ENCODE measurements around the gene DTNB. TPM values are rescaled to one million over a fixed set of nuclear protein-coding genes. Genes with fewer than 3 reads are reported as not detected.

The DTNB gene
- total and polyA plus RNA-seq, 2 donors (not counting 3 experiments of a cell fraction or from before 2014, with no cell fraction given) = 11.5 to 17.0 TPM

DNA sequence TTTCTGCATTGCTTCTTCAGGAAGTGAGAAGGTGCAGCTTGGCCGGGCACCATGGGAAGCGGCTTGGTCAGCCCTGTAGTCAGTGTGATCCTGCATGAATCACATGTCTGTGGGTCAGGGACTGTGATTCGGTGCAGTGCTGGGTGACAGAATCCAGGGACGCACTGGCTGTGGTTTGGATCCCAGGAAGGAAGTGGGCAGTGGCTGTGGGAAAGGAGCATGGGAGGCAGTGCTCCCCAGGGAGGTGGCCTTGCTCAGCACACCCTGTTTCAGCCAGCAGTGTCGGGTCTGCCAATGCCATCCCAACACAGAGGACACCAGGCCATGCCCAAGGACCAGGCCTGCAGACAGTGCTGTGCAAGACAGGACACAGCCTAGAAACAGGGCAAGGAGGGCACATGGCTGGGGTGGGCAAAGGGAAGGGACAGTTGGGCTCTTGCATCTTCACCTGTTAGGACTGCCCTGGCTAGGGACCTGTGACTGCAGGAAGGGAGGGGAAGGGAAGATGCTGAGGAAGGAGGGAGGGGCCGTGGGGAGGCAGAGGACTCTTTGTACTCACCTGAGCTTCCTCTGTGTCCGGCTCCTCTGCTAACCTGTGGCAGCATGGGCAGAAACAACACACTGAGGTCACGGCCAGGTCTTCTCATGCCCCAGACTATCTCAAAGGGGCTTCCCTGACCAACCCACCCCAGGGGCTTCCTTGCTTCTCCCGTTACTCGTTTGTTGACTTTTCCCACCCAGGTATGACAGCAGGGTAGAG, 294.5 kb downstream of the DTNB start:
- H3K4me2 ChIP-seq (ENCODE audit: insufficient read depth, low read length) = no peak overlapping the region

More for the DNA sequence above, 294.5 kb downstream of the DTNB start:
- Histone ChIP-seq H3K4me1 (ENCODE audit: control insufficient read depth, extremely low read depth, insufficient read depth, low read length) (peaks cover 11% of the 10 kb centered on the region), H4K20me1 (replicated peaks; ENCODE audit: control insufficient read depth, extremely low read depth, insufficient read depth, low read length) (no peaks in the 10 kb centered on the region), H3K9me3 (replicated peaks; ENCODE audit: control insufficient read depth, insufficient read depth, low read length) (no peaks in the 10 kb centered on the region), H2AFZ (ENCODE audit: low read depth, low read length) (no peak overlapping the region), H3K27me3 (ENCODE audit: control insufficient read depth in 2 of 2, insufficient read depth in 2 of 2, low read length in 2 of 2) (no peaks in the 10 kb centered on the region), H3K27ac (ENCODE audit: insufficient read depth, low read depth, low read length) (no peak overlapping the region), H3K79me2 (ENCODE audit: control insufficient read depth, insufficient read depth, low read length) (no peaks in the 10 kb centered on the region), H3K9me1 (replicated peaks; ENCODE audit: control insufficient read depth, extremely low read depth, insufficient read depth, low read length) (no peaks in the 10 kb centered on the region), H3K9ac (replicated peaks; ENCODE audit: extremely low read depth, insufficient read depth, low read length) (no peak overlapping the region), H3K36me3 (ENCODE audit: control insufficient read depth in 2 of 2, extremely low read depth in 1 of 2, insufficient read depth in 2 of 2, low read length in 2 of 2) (no peaks in the 10 kb centered on the region), H3K4me3 (replicated peaks in 1 of 3; ENCODE audit: insufficient read depth in 1 of 3, low read depth in 1 of 3, low read length in 3 of 3) (no peak overlapping the region)
- TF ChIP-seq POLR2A (IDR thresholded peaks at IDR 0.05; ENCODE audit: low read depth, low read length) (no peak), JUN (IDR thresholded peaks at IDR 0.05; ENCODE audit: borderline replicate concordance, insufficient read depth, insufficient read length, low read depth) (no peak), GATA2 (IDR thresholded peaks at IDR 0.05; ENCODE audit: insufficient read depth, insufficient read length, low read depth, low read length) (no peak), EZH2 (IDR thresholded peaks at IDR 0.05; ENCODE audit: borderline replicate concordance, low read depth, low read length, severe bottlenecking) (no peak), POLR2AphosphoS5 (IDR thresholded peaks at IDR 0.05; ENCODE audit: insufficient read depth, low read depth, low read length) (no peak), FOS (IDR thresholded peaks at IDR 0.05; ENCODE audit: borderline replicate concordance, insufficient read depth, low read length) (no peak), MYC (IDR thresholded peaks at IDR 0.05; ENCODE audit: low read depth, low read length) (no peak)
- TF ChIP-seq, protein P1, sequence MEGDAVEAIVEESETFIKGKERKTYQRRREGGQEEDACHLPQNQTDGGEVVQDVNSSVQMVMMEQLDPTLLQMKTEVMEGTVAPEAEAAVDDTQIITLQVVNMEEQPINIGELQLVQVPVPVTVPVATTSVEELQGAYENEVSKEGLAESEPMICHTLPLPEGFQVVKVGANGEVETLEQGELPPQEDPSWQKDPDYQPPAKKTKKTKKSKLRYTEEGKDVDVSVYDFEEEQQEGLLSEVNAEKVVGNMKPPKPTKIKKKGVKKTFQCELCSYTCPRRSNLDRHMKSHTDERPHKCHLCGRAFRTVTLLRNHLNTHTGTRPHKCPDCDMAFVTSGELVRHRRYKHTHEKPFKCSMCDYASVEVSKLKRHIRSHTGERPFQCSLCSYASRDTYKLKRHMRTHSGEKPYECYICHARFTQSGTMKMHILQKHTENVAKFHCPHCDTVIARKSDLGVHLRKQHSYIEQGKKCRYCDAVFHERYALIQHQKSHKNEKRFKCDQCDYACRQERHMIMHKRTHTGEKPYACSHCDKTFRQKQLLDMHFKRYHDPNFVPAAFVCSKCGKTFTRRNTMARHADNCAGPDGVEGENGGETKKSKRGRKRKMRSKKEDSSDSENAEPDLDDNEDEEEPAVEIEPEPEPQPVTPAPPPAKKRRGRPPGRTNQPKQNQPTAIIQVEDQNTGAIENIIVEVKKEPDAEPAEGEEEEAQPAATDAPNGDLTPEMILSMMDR (IDR thresholded peaks at IDR 0.05; ENCODE audit: extremely low read depth in 1 of 2, insufficient read depth in 1 of 2, low read depth in 1 of 2, low read length in 2 of 2) = no peak
- TF ChIP-seq, protein P2, sequence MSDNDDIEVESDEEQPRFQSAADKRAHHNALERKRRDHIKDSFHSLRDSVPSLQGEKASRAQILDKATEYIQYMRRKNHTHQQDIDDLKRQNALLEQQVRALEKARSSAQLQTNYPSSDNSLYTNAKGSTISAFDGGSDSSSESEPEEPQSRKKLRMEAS (IDR thresholded peaks at IDR 0.05; ENCODE audit: insufficient read depth, insufficient read length) = no peak
- CTCF ChIA-PET = interaction anchor here (0.9 to 4.7 kb wide), 4 partner anchors 10 to 188 kb away, joined by 3 to 55 read pairs (median 5); no protein-coding TSS in a partner anchor
- dilution Hi-C loops (cut with MboI; ENCODE audit: extremely low pct_ligation_motif_present, low sequenced_read_pairs) = no loop called here
- intact Hi-C loops (cut with micrococcal nuclease) = loop anchor here (5.0 kb wide), 1 partner anchor 283 kb away; no protein-coding TSS in a partner anchor
- FAIRE-seq = no peak
- no TSS peak for BruUV-seq (replicated peaks)
- POLR2A ChIA-PET = no interaction called here
- DNase-seq (ENCODE audit: low read depth, low spot score) = no peak
